Measurements from ENCODE around the gene VASH2.
A peak's percentile ranks its signal among the peaks of the same experiment; 100 is the strongest.

Gene VASH2

GRCh38 chr1:212930986-212931678 is 19.2 kb upstream of the VASH2 start:
- DNase-seq (ENCODE audit: low spot score) = no peak

DNA sequence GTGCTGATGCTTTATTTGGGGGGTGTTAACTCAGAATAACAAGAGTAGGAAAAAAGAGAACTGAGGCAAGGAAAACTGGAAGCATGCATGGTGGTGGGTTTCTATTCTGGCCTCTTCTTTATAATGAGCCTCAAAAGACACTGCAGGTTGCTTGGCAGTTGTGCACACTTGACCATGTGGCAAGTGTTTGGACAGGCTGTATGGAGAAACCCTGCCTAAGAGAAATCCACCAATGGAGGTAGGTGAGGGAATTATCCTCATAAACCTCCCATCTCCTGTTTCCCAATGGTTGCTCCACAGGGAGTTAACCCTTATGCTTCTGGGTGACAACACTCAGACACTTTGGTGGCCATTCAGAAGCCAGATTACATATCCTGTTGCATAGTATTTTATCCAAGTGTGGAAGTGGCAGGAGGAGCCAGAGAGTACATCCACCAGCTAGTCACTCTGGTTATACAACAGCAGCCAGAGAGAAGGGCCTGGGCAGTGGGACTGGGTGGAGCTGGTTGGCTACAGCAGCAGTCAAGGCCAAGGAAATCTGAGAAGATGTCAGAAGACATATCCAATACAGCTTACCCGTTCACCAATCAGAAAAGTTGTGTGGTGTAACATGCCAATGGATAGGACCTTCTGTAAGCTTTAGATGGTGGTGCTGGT is 16.4 kb upstream of the VASH2 start:
- DNase-seq (ENCODE audit: low spot score) = no peak

GRCh38 chr1:212935387-212935981 is 14.9 kb upstream of the VASH2 start:
- no peak for DNase-seq (ENCODE audit: low spot score)

- DNase-seq (ENCODE audit: low spot score) = no peak
These were observed 13.3 kb upstream of the VASH2 start for GRCh38 chr1:212937034-212937433.

DNA sequence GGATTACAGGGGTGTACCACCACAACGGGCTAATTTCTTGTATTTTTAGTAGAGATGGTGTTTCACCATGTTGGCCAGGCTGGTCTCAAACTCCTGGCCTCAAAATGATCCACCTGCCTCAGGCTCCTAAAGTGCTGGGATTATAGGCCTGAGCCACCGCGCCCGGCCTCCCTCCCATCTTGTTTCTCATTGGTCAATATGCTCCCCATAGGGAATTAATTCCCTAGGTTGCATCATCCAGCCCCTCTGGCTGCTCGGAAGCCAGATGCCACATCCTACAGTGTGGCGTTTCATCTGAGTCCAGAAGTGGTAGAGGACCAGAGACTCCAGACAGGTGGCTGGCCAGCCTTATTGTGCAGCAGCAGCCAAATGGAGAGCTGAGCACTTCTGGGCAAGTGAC is 11.5 kb upstream of the VASH2 start:
- no peak for DNase-seq (ENCODE audit: low spot score)

DNA sequence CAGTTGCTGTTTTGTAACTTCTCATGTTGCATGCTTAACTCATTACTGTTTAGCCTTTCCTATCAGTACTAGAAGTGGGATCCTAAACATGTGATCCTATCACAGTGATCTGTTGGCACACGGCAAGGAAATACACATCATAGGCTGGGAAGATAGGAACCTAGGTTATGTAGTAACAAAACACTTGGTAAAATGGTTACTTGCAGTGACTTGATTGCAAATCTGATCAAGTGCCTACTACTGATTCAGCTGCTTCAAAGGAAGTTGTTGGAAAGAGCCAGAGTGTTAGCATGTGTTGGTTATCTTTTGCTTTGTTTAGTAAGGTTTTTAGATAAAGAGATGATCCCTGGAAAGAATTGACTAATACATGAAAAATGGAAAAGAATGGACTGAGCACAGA is 8.9 kb upstream of the VASH2 start:
- DNase-seq (ENCODE audit: low spot score) = no peak

- DNase-seq (ENCODE audit: low spot score) = no peak
These were observed 7.5 kb upstream of the VASH2 start for GRCh38 chr1:212942679-212943392.

DNA sequence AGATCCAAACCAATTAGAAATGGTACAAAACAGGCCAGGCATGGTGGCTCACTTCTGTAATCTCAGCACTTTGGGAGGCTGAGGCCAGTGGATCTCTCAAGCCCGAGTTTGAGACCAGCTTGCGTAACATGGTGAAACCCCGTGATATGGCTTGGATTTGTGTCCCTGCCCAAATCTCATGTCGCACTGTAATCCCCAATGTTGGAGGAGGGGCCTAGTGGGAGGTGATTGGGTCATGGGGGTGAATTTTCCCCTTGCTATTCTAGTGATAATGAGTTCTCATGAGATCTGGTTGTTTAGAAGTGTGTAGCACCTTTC is 7.0 kb upstream of the VASH2 start:
- DNase-seq (ENCODE audit: low spot score) = no peak

DNA sequence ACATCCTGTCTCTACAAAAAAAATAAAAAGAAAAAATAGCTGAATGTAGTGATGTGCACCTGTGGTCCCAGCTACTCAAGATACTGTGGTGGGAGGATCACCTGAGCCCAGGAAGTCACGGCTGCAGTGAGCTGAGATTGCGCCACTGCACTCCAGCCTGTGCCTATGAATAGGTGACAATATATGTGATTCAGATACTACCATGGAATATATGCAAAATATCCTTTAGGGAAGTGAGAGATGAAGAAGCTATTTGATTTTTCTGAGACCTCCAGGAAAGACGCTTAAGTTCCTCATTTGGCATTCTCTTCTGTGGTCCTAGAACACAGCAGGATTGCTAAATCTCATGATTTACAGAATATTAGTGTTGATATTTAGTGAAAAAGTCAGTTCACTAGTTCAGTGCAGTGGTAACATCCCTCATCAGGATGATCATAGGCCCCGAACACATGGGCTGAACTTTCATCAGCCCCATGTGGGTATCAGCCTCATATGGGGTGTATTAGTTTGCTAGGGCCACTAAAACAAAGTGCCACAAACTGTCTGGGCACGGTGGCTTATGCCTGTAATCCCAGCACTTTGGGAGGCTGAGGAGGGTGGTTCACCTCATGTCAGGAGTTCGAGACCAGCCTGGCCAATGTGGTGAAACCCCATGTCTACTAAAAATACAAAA is 6.0 kb upstream of the VASH2 start:
- no peak for DNase-seq (ENCODE audit: low spot score)

DNA sequence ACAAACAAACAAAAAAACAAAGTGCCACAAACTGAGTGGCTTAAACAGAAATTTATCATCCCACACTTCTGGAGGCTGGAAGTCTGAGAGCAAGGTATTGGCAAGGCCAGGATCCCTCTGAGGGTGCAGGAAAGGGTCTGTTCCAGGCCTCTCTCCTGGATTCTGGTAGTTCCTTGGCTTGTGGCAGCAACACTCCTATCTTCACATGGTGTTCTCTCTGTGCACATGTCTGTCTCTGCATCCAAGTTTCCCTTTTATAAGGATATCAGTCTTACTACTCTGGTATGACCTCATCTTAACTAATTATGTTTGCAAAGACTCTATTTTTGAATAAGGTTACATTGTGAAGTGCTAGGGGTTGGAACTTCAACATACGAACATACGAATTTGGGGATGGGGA is 5.3 kb upstream of the VASH2 start:
- DNase-seq (ENCODE audit: low spot score) = no peak

- no peak for DNase-seq (ENCODE audit: low spot score)
These were observed 4.7 kb upstream of the VASH2 start for GRCh38 chr1:212945463-212946160.

DNA sequence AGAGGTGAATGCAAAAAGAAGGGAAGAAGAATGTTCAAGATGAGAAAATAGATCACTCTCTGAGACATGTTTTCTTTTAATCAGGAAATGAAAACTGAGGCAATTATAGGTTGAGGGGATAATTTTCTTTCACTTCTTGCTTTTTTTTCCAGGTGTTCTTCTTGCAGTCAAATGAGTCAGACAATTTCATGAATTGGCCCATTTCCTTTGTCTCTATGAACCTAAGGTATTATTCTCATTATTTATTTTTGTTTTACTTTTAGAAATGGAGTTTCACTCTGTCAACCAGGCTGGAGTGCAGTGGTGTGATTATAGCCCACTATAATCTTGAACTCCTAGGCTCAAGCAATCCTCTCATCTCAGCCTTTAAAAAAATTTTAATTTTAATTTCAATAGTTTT is 3.5 kb upstream of the VASH2 start:
- no peak for DNase-seq (ENCODE audit: low spot score)

DNA sequence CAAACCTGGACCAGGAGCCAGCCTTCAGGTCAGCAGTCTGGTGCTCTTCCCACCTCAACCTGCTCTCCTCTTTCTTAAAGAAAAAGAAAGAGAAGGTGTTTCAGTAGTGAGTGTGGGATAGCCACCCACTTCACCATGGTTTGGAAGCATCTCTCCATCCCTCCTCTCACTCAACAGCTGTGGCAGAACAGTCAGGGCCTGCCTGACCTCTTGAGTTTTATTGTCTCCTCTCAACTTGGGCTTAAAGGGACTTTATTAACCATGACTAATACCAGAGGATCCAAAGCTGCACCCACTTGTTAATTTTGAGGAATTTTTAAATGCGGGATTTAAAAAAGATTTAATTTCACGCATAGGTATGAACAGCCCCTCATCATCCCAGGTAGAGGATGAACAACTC is 570 bp upstream of the VASH2 start:
- DNase-seq (ENCODE audit: low spot score) = no peak

DNA sequence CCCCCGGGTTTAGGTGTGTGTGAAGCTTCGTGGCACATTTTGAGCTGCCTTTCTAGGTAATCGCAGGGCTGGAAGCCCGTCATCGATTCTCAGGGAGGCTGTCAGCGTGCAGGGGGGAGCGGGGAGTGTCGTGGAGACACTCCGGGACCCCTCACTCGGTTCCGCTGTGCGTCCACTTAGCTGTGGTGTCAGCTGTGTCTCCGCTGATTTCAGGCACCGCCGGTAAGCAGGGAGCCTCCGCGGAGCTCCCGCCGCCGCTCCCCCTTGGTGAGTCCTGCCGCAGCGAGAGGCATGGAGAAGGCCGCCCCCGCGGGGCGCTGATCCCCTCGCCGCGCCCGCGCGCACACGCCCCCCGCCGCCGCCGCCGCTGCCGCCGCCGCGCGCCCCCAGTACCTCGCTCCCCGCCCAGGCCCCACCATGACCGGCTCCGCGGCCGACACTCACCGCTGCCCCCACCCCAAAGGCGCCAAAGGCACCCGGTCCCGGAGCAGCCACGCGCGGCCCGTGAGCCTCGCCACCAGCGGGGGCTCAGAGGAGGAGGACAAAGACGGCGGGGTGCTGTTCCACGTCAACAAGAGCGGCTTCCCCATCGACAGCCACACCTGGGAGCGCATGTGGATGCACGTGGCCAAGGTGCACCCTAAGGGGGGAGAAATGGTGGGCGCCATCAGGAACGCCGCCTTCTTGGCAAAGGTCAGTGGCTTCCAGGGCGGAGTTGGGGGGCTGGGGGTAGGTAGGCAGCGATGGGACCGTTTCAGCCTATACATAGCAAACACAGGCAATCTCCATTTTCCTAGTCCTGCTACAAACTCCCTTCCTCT is 995 bp downstream of the VASH2 start:
- peak; percentile 38 for DNase-seq (ENCODE audit: low spot score)

- DNase-seq (ENCODE audit: low spot score) = no peak
These were observed 1.8 kb downstream of the VASH2 start for GRCh38 chr1:212951947-212952640.

DNA sequence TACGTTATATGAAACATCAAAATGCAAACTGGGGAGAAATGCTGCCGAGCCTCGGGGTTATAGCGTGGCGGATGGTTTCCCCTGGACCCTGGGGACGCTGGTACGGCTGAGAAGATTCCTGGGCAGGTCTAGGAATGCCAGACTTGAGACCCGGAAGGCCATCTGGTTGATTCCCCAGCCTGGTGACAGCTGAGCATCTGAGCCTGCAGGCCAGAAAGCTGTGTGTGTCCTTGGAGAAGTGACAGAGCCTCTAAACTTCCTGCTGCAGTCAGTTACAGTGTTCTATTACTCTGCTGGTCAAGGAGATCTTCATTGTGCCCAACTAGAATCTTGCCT is 2.3 kb downstream of the VASH2 start:
- no peak for DNase-seq (ENCODE audit: low spot score)

GRCh38 chr1:212953321-212953720 is 3.0 kb downstream of the VASH2 start:
- DNase-seq (ENCODE audit: low spot score) = no peak

GRCh38 chr1:212954514-212954913 is 4.2 kb downstream of the VASH2 start:
- no peak for DNase-seq (ENCODE audit: low spot score)

DNA sequence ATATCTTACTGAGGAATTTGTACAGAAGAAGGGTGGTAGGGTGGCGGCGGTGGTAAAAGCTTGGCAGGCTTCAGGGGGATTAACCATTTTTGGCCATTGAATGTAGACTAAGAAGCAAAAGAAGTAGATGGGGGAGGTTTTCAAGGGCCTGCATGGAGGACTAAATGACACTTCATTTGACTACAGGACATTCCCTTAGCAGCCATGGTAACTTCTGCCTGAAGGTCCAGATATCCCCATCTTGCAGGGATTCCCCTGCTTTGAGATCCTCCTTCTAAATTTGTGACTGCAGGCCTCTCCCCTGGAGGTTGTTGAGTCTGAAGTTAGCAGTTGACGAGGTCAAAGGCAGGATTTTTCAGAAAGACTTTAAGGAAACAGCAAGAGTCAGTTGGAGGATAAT is 4.8 kb downstream of the VASH2 start:
- no peak for DNase-seq (ENCODE audit: low spot score)

- DNase-seq (ENCODE audit: low spot score) = no peak
These were observed 5.8 kb downstream of the VASH2 start for GRCh38 chr1:212955961-212956620.
